Activated B cell treated with CpG ODN at 0.5 μM for 24 hours (primary cell): ENCODE data around the gene TACO1. TPM values are rescaled to one million over a fixed set of nuclear protein-coding genes. Genes with fewer than 3 reads are reported as not detected.

Experiments used
- ATAC-seq: fragments of 200-7000 bp; cut with Tn5 transposase; one replicate; pipeline ENCODE4 v1.10.0; 2021; ENCODE audit warnings: low read depth, mild to moderate bottlenecking, moderate library complexity
- CTCF ChIA-PET: fragments of 350-600 bp; sonication (Branson Sonifier 250); formaldehyde crosslinking; loops from one replicate; lab custom pipeline; 2021; ENCODE audit warnings: antibody characterized with exemption; lab: Charles Lee
- POLR2A ChIA-PET: fragments of 350-600 bp; sonication (Branson Sonifier 250); formaldehyde crosslinking; loops from one replicate; lab custom pipeline; 2021; ENCODE audit warnings: antibody characterized with exemption; lab: Charles Lee
- DNase-seq: peaks from one replicate; pipeline ENCODE4 v3.0.0; 2022
- H3K27ac Mint-ChIP-seq: one replicate; pipeline ENCODE4 v1.8.0; 2020; ENCODE audit warnings: mixed read lengths
- H3K27me3 Mint-ChIP-seq: one replicate; pipeline ENCODE4 v1.8.0; 2021; ENCODE audit warnings: mixed read lengths
- H3K36me3 Mint-ChIP-seq: one replicate; pipeline ENCODE4 v1.8.0; 2021; ENCODE audit warnings: low read depth, mixed read lengths
- H3K4me1 Mint-ChIP-seq: one replicate; pipeline ENCODE4 v1.8.0; 2021; ENCODE audit warnings: mixed read lengths
- H3K4me3 Mint-ChIP-seq: one replicate; pipeline ENCODE4 v1.8.0; 2020; ENCODE audit warnings: mild to moderate bottlenecking, mixed read lengths
- H3K9me3 Mint-ChIP-seq: one replicate; pipeline ENCODE4 v1.8.0; 2020; ENCODE audit warnings: mixed read lengths
- CTCF ChIP-seq: fragments of 200-600 bp; IDR thresholded peaks from one replicate; pipeline ENCODE4 v1.8.0; 2022; ENCODE audit warnings: antibody characterized with exemption, mild to moderate bottlenecking
- intact Hi-C: fragments of 100-400 bp; cut with micrococcal nuclease; formaldehyde crosslinking; loops from one replicate; pipeline ENCODE4 v1.15.1; 2024
- total RNA-seq: library from RNA; stranded (reverse); gene quantifications from 2 replicates; pipeline ENCODE4 v1.2.3, GENCODE V29; 2022

Gene TACO1
- total RNA-seq, 1 donor from 2014 or later, result 19.1 TPM

- Mint-ChIP-seq H3K9me3 (no peaks in the 10 kb centered on the region), H3K27ac (no peak overlapping the region), H3K27me3 (no peaks in the 10 kb centered on the region), H3K36me3 (peaks cover 20% of the 10 kb centered on the region), H3K4me3 (no peak overlapping the region), H3K4me1 (peaks cover 66% of the 10 kb centered on the region)
- CTCF ChIA-PET, result no interaction called here
- POLR2A ChIA-PET, result interaction anchor here (1.0 kb wide), 1 partner anchor 8 kb away, joined by 3 read pairs; the partner anchor contains the start of gene DCAF7
- DNase-seq (no peak), ATAC-seq (no peak)
- no peak for TF ChIP-seq CTCF
- intact Hi-C loops, result no loop called here
These were observed 42.3 kb upstream of the TACO1 start for GRCh38 chr17:63558441-63558840.

- H3K4me1 Mint-ChIP-seq, result peaks cover 41% of the 10 kb centered on the region
- CTCF ChIA-PET, result no interaction called here
- no peaks in the 10 kb centered on the region for H3K27me3 Mint-ChIP-seq
- H3K4me3 Mint-ChIP-seq, result no peak overlapping the region
- POLR2A ChIA-PET, result no interaction called here
- DNase-seq (no peak), ATAC-seq (no peak)
- no peaks in the 10 kb centered on the region for H3K9me3 Mint-ChIP-seq
- peaks cover 14% of the 10 kb centered on the region for H3K36me3 Mint-ChIP-seq
- no peak for TF ChIP-seq CTCF
- H3K27ac Mint-ChIP-seq, result no peak overlapping the region
- intact Hi-C loops, result no loop called here
These were observed 38.9 kb upstream of the TACO1 start for GRCh38 chr17:63561819-63562218.

GRCh38 chr17:63563339-63563738 lies 37.4 kb upstream of the TACO1 start:
- ATAC-seq, result no peak
- Mint-ChIP-seq H3K27me3 (no peaks in the 10 kb centered on the region), H3K36me3 (peaks cover 12% of the 10 kb centered on the region), H3K27ac (no peak overlapping the region), H3K4me1 (peaks cover 29% of the 10 kb centered on the region), H3K9me3 (no peaks in the 10 kb centered on the region), H3K4me3 (no peak overlapping the region)
- DNase-seq, result no peak
- TF ChIP-seq CTCF, result no peak
- ChIA-PET CTCF (no interaction called here), POLR2A (interaction anchor here (0.7 kb wide), 1 partner anchor 11 kb away, joined by 4 read pairs; no protein-coding TSS in a partner anchor)
- intact Hi-C loops, result no loop called here

GRCh38 chr17:63564562-63564961 lies 36.1 kb upstream of the TACO1 start:
- TF ChIP-seq CTCF, result no peak
- Mint-ChIP-seq H3K9me3 (no peaks in the 10 kb centered on the region), H3K36me3 (peaks cover 17% of the 10 kb centered on the region), H3K27me3 (no peaks in the 10 kb centered on the region), H3K27ac (no peak overlapping the region), H3K4me1 (peaks cover 29% of the 10 kb centered on the region), H3K4me3 (no peak overlapping the region)
- DNase-seq (no peak), ATAC-seq (no peak)
- ChIA-PET POLR2A (interaction anchor here (0.6 kb wide), 1 partner anchor 46 kb away, joined by 4 read pairs; no protein-coding TSS in a partner anchor), CTCF (no interaction called here)
- intact Hi-C loops, result no loop called here

- no peak for ATAC-seq
- no peak for TF ChIP-seq CTCF
- no peak for DNase-seq
- intact Hi-C loops, result no loop called here
- H3K4me1 Mint-ChIP-seq, result peaks cover 27% of the 10 kb centered on the region
- H3K9me3 Mint-ChIP-seq, result no peaks in the 10 kb centered on the region
- ChIA-PET POLR2A (no interaction called here), CTCF (no interaction called here)
- H3K36me3 Mint-ChIP-seq, result peaks cover 23% of the 10 kb centered on the region
- H3K27me3 Mint-ChIP-seq, result no peaks in the 10 kb centered on the region
- H3K27ac Mint-ChIP-seq, result no peak overlapping the region
- no peak overlapping the region for H3K4me3 Mint-ChIP-seq
These were observed 33.5 kb upstream of the TACO1 start for GRCh38 chr17:63567229-63567628.
